Tibial nerve (tissue), 4 donors: Measurements from ENCODE around the gene ACTG2.

Experiments used
- CTCF ChIP-seq, 5 experiments: fragments of 200-600 bp in 3 of 5; fragments of 450-650 bp in 2 of 5; sonication (generic) in 3 of 5; IDR thresholded peaks; one replicate each; pipeline ENCODE4 v1.5.1; 2016 to 2019; ENCODE audit warnings: antibody characterized with exemption in 5 of 5, mild to moderate bottlenecking in 3 of 5, moderate library complexity in 2 of 5
- EP300 ChIP-seq, 2 donors: sonication (generic); formaldehyde crosslinking; IDR thresholded peaks; one replicate each; pipeline ENCODE4 v1.6.1; 2017; ENCODE audit warnings: antibody characterized with exemption in 2 of 2, mild to moderate bottlenecking in 1 of 2
- POLR2A ChIP-seq, 2 donors: fragments of 450-650 bp; IDR thresholded peaks; one replicate each; pipeline ENCODE4 v1.6.1; 2017; ENCODE audit warnings: antibody characterized with exemption in 2 of 2, mild to moderate bottlenecking in 2 of 2, moderate library complexity in 2 of 2

- no peak for TF ChIP-seq CTCF (IDR thresholded peaks at IDR 0.05)
- TF ChIP-seq EP300 (IDR thresholded peaks at IDR 0.05) = no peak
- TF ChIP-seq POLR2A (IDR thresholded peaks at IDR 0.05) = no peak
Observed at GRCh38 chr2:73913414-73914054, 20.7 kb downstream of the ACTG2 start.
